GM18909 (cell line): ENCODE results near the gene RIMBP2.

Experiments used
- ATAC-seq: cut with Tn5 transposase; IDR thresholded peaks from one replicate; pipeline ENCODE4 v1.9.1; 2021; ENCODE audit warnings: mild to moderate bottlenecking; ENCODE audit not compliant: unreplicated experiment, poor library complexity

The RIMBP2 gene

DNA sequence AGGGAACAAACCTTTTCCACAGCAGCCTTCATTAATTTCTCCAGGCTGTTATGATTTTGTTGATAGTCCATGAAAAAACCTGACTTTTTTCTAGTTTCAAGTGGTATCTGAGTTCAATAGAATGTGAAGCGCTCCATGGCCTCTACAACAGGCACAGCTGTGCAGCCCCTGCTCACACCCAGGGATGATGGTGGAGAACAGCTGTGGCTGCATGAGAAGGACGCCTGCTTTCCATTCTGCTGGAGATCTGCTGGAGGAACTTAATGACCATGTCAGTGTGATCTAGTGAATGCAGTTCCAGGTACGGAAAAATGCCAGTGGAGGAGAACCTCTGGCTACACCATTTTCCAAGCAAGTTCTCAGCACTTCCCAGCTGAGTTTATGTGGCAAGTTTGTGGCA is 297.8 kb downstream of the RIMBP2 start:
- ATAC-seq = no peak

DNA sequence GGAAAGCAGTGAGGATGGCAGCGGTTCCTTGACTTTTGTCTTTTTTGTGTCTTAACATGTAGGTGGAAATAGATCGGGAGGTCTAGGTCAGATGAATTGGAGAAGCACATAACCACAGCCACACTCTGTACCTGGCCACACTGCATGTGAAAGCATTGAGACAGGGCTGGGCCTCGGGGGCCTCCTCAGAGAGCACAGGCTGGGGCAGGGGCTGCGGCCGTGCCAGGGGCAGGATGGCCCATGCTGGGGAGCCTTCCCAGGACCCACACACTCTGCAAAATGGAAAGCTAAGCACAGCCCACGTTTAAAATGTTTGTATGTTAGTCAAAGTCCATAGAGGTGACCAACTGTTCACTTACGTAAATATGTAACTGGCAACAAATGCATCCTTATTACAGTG is 301.7 kb downstream of the RIMBP2 start:
- ATAC-seq = no peak

DNA sequence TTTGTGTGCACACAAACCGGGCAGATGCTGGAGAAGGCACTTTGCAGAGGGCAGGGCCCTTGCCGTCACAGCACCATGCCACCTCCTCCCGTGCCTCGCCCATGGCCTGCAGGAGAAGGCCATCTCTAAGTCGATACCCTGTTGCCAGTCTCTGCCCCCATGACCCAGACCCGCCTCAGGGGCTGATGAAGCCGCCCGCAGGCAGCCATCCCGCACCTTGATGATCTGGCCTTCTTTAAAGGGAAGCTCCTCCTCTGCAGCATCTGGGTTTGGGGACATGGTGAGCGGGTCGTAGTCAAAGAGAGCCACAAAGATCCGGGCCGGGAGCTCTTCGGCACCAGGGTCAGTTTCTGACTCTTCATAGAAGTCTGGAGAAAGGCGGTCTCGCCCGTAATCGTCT is 302.2 kb downstream of the RIMBP2 start:
- no peak for ATAC-seq

DNA sequence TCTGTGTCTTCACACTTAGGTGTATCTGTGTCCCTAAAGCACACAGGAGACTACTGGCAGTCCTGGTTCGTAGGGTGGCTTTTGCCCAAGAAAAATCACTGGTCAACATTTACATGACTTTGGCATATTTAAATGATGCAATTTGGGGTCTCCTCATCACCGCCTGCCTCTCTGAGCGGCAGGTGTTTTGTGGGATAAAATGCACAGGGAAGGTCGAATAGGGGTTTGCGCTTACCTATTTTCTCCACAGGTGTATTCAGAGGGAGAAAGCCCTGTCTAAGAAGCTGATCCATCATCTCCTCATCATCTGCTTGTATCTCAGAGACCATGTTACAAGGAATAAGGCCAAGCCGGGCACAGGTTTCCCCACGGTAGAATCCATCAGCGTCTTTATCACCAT is 303.7 kb downstream of the RIMBP2 start:
- no peak for ATAC-seq

DNA sequence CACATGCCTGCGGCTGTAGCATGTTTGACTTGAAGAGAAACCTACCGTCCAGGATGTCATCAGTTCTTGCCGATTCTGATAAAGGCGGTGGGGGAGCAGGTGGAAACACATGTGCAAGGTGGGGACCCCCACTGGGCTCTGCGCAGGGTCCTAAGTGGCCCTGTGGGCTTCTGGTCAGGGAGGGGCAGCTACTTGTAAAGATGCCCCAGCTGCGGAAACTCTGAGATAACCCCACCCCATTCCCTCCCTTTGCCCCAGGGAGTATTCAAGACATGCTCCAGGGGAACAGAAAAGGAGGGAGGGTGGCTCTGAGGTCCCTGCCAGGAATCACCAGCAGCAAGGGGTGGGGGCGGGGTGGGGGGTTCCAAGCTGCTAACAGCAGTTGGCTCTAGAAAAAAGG is 310.8 kb downstream of the RIMBP2 start:
- no peak for ATAC-seq

DNA sequence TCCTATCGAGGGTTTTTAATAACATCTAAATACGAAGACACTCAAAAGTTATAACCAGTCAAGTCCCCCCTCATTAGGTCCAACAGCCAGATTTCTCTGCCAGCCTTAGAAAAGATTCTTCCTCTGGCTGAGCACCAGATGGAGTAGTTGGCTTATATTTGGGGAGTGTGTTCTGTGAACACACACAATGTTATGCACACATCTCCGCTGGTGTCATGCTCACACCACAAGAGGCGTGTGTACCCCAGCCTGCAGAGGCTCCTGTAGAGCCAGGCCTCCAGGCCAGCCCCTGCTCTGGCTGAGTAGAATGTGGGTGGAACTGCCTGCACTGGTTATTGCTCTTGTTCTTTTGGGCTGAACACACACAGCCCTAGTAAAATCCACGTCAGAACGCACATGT is 314.4 kb downstream of the RIMBP2 start:
- ATAC-seq = no peak

DNA sequence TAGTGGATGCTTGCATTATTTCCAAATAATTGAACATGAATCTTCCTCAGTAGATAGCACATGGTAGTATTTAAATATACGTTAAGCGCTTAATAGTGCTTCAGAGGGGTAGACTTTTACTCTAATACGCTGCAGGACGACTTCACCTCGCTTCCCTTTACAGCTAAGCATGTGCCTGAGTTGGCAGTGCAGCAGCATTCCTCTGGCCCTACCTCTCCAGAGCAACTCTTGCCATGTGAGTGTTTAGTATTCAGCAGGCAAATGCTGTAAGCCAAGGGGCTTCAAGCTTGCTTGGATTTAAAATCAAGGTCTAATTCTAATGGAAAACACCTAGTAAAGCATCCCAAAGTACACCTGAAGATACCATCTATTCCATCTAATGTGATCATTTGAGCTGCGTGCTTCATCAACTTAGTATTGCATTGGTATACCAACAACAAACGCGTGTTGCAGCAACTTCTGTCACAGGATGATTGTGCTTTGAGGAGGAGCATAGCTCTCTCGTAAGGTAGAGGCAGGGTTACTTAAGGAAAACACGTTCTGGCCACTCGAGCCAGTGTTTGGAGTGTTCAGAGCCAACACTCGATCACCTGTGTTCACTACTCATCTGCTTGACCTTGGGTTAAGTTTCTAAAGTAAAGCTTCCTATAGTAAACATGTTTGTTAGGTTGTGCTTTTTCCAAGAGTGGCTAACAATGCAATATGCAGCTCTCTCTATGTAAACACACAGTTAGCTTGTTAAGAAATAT is 317.8 kb downstream of the RIMBP2 start:
- ATAC-seq = no peak

DNA sequence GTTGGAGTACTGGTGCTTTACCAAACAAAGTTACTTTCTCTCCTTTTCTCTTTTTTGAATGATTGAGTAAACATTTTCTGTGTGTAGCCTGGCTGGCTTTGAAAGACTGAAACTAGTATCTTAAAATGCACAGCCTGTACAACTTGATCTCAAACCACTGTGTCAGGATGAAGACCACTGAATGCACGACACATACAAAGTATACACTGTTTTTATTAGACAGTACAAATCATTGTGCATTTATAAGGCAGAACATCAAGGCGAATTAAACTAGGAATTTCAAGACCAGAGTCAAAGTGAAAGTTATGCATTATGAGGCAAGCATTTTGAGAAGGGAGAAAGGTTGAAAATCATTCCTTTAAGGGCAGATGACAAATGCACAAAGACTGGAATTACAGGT is 319.4 kb downstream of the RIMBP2 start:
- no peak for ATAC-seq

DNA sequence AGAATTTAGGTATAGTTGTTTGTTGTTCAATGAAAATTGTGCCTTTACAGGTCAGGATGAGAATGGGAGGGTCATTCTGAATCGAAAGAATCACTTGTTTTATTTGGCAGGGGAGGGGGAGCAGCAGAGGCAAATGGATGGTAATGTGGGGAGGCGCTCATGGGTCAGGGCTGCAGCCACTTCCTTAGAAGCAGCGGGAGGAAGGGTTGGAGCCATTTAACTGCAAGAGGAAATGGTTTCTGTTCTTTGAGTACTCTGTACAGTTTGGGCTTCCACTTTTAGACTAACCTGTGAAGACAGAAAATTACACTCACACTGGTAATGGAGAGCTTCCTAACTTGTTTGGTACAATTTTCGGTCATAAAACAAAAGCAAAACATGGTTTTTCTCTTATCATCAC is 321.2 kb downstream of the RIMBP2 start:
- no peak for ATAC-seq

DNA sequence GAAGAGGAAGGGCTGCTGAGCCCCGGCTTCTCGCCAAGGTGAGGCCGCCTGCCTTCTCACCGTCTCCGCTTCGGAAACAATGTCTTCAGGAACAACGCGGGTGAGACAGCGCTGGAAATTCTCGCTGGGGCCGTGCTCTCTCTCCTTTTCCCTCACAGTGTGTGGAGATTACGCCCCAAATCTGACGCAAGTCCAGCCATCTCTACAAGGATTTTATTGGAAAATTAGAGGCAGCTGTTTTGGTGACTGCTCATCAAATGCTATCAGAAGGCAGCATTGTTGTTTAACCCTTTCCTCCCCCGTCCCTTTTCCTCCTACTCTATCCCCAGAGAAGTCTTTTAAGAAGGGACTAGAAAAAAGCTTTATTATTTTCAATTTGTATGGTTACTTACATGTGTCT is 324.9 kb downstream of the RIMBP2 start:
- ATAC-seq = no peak

DNA sequence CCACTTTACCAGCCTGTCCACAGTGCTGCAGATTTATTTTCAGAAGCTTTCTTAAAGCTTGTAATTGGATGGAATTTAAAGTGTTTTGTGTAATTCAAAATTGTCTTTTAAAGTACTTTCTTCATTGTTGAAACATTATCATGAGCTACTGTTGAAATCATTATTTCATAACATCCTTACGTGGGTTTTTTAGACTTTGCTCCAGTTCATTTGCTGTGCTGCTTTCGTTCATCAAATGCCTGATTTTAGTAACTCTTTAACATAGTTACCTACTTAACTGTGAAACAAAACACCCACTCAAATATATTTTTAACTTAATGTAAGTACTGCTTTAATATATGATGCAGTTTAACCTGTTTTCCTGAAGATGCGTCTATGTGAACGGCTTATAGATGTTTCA is 330.9 kb downstream of the RIMBP2 start:
- ATAC-seq = no peak

DNA sequence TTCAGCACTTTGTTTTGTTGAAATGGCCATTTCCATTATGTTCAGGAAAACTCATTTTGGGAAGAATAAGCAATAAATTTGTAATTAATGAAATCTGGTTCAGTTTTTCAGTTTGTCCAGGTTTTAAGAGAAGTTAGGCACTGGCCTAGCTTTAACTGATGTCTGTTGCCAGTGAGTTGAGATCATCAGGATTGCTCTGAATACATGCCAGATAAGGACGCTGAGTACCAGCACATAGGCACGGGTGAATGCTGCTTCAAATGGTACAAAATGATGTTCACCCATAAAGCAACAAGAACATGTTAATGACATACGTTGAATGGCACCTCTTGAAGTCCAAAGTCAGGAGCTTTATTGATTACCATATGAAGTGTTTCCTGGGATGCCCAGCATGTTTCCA is 331.9 kb downstream of the RIMBP2 start:
- no peak for ATAC-seq

DNA sequence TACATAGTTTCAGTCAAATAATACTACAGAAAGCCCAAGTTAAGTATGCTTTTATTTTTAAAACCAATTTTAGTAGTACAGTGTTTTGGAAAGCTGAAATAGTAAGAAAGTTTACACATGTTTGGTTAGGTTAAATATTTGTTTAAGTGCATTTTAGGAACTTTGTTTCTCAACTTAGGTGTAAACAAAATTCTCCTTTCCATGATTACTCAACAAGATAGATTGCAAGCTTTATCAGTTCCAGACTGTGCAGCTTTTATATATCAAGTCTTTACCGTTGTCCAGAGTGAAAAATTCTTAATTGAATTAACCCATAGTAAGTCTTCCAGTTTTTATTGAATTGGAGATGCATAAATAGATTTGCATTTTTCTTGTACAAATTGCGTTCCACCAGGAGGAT is 333.3 kb downstream of the RIMBP2 start:
- no peak for ATAC-seq

DNA sequence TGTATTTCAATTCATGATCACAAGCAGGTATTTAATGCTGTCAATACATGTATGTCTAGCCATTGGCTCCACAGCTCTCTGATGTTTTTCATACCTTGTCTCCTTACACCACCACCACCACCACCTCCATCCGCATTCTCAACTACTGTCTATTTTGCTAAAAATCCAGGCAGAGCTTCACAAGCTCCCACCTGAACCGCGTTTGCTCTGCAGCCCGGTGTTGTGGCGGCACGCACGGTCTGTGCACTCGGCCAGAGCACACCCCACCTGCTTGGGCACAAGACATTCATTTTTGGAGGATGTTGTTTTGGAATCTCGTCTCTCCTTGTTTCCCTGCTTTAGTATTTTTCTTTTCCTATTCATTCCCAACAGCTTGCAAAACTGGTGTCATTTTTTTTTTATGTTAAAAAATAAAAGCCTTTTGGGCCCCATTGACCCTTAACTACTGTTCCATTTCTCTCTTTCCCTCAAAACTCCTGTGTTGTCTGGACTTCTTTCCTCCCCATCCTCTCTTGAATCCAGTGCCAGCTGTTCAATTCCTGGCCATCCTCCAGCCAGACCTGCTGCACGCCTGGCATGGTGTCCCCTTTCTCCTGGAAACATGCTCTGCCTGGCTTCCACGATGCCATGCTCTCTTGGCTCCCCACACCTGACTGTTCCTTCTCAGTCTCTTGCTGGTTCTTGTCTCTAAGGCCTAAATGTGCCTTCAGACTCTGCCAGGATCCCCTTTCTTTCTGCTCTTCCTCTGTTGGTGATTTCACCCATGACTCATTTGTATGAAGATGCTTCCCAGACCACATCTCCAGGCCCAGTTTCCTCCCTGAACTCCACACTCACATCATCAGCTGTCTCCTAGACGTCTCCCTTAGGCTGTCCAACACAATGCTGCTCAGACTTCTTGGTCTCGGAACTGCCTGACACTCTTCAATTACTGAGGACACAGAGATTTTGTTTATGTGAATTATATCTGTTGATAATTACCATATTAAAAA is 340.5 kb downstream of the RIMBP2 start:
- ATAC-seq = no peak

DNA sequence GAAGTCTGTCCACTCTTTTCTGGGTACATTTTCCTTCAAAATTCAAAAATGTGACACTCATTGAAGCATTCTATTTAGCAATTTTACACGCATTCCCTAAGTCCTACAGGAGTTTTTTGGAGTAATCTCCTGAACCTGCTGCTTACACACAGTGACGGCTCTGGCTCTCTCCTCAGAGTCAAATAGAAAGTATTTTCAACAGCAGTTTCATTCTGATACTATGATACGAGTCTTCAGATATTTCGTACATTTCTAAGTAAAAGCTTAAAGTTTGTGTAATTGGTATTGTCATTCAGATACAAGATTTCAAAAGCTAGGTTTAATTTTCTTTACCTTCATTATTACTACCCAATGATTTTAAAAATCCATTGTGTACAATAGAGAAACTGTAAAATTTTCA is 342.0 kb downstream of the RIMBP2 start:
- no peak for ATAC-seq

DNA sequence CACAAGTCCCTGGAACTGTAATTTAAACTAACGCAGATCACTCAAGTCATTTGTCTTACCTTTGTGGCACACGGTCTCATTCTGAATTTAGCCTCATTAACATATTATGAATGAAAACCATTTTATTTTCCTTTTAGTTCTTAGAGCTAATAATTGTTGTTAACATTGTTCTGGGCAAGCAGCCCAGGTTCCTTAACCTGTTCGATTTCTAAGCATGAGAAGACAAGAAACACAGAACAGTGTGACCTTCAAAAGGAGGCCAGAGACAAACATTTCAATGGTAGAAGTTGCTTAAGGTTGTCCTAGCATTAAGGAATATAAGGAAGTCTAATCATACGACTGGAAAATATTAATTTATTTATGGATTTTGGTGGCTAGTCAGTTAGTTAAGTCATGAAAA is 343.2 kb downstream of the RIMBP2 start:
- no peak for ATAC-seq

DNA sequence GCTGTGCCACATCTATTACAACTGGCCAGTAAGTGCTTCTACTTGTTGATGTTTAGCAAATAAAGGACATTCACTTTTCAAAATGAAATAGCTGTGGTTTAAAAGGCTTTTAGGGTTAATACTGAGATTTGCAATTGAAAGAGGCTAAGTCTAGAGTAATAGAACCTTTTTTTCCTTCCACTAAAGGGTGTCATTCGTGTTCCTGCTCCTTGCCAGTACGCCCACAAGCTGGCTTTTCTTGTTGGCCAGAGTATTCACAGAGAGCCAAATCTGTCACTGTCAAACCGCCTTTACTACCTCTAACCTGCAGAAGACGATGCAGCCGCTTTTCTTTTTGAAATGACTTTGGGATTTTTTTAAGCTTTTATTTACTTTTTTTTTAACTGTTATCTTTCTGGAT is 344.8 kb downstream of the RIMBP2 start:
- no peak for ATAC-seq

DNA sequence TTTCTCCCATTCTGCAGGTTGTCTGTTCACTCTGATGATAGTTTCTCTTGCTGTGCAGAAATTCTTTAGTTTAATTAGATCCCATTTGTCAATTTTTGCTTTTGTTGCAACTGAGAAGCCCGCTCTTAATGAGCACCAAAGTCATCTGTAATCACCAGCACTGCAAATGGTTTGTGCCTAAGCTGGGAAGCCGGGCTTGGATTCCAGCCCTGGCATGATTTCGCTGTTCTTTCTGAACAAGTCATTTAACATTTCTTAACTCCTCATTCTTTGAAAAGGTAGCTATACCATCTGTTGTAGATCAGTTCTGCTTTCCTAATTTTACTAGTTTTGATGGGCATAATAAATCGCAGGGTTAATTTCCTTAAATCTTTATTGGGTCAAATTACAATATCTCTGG is 346.3 kb downstream of the RIMBP2 start:
- ATAC-seq = no peak

DNA sequence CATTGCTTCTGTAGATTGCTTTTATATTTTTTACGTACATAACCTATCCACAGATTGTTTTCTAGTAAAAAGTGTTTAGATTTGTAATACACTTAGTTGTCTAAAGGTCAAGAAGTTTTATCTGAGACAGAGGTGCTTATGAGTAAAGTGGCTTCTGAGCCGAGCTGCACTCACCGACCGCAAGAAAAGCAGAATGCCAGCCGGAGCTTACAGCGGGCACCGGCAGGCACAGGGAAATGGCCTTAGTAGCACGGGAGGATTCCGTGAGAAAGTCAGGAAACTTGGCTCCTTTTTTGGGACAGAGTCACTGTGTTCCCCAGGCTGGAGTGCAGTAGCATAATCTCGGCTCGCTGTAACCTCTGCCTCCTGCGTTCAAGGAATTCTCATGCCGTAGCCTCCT is 348.6 kb downstream of the RIMBP2 start:
- no peak for ATAC-seq

DNA sequence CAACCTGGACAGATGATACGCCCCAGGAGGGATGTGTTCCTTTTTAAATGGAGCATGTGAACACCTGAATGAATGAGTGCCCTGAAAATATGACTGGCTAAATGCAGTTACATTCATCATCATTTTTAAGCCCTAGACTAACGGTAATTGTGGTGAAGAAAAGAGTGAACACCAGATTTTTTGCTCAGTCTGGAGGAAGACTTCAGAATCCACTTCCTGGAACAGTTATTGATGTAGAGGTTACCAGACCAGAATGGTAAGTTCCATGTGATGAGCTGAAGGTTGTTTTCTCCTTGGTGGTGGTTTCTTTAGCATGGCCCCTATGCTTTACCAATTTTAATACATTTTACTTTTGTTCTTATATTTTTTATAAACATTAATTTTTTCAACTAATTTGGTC is 349.1 kb downstream of the RIMBP2 start:
- no peak for ATAC-seq

DNA sequence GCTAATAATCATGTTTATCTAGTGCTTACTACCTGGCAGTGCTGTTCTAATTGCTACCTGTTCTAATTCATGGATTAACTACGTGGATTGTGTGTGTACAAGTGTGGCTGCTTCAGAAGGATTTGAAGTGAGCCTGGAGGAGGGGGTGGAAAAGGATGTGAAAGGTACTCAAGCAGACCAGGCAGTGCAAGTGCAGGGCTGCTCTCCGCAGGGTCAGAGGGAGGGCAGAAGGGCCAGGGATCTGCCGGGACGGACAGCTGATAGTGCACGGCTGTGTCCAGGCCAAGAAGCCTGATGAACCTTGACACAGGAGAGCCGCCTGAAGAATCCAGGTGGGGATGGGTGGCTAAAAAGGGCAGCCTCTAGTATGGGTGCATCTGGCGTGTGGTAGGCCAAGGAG is 349.9 kb downstream of the RIMBP2 start:
- ATAC-seq = no peak

DNA sequence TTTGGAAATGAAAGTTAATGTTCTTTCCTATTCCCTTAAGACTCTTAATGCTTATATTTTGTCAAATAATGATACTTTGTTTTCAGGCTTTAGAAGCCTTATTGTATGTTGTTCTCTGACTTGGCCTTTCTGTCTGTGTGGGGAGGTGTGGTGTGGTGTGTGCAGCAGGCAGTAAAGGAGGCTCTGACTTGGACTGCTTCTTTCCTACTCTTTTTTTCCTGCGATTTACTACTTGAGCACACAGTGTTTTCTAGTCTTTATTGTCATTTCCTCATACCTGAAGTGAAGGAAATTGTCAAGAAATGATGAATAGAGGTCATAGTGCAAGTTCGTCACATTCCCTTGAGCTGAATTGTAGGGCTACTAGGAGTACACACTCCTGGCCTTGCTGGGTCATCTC is 351.5 kb downstream of the RIMBP2 start:
- ATAC-seq = no peak
